Neural cell (in vitro differentiated cells): ENCODE results near the gene OTOL1. TPM values are rescaled to one million over a fixed set of nuclear protein-coding genes. Genes with fewer than 3 reads are reported as not detected.

ENCODE experiments used
- H2AFZ ChIP-seq: fragments of 200-600, 300-800 bp; sonication (generic), shearing (Covaris generic); 2 replicates; pipeline ENCODE4 v1.6.0; 2014; ENCODE audit warnings: low read depth, mild to moderate bottlenecking, antibody characterized with exemption, low read length, moderate library complexity
- H3F3A ChIP-seq: fragments of 200-600 bp; shearing (Covaris generic); 2 replicates; pipeline ENCODE4 v1.6.1; 2016; ENCODE audit warnings: mild to moderate bottlenecking, moderate library complexity, mixed read lengths, antibody characterized with exemption, low read length; ENCODE audit not compliant: insufficient read depth, poor library complexity, severe bottlenecking
- H3K27ac ChIP-seq: fragments of 200-600, 300-800 bp; sonication (generic), shearing (Covaris generic); 2 replicates; pipeline ENCODE4 v1.5.1; 2014; ENCODE audit warnings: mild to moderate bottlenecking, low read length, moderate library complexity
- H3K27me3 ChIP-seq: fragments of 300-800, 200-600 bp; sonication (generic), shearing (Covaris generic); 2 replicates; pipeline ENCODE4 v1.6.0; 2014; ENCODE audit warnings: mild to moderate bottlenecking, low read depth, low read length, moderate library complexity; ENCODE audit not compliant: insufficient read depth
- H3K36me3 ChIP-seq: fragments of 300-800, 200-600 bp; sonication (generic), shearing (Covaris generic); 2 replicates; pipeline ENCODE4 v1.5.1; 2014; ENCODE audit warnings: mild to moderate bottlenecking, antibody characterized with exemption, low read length, moderate library complexity; ENCODE audit not compliant: insufficient read depth
- H3K4me2 ChIP-seq: fragments of 300-800, 200-600 bp; sonication (generic), shearing (Covaris generic); 2 replicates; pipeline ENCODE4 v1.6.0; 2014; ENCODE audit warnings: mild to moderate bottlenecking, low read length
- H3K4me3 ChIP-seq: fragments of 300-800, 200-600 bp; sonication (generic), shearing (Covaris generic); 2 replicates; pipeline ENCODE4 v1.5.1; 2014; ENCODE audit warnings: mild to moderate bottlenecking, low read length, moderate library complexity
- H3K79me2 ChIP-seq: fragments of 200-600 bp; shearing (Covaris generic); replicated peaks from 2 replicates; pipeline ENCODE4 v1.6.0; 2014; ENCODE audit warnings: mild to moderate bottlenecking, low read length, moderate library complexity; ENCODE audit not compliant: insufficient read depth
- H3K9ac ChIP-seq: fragments of 300-800, 200-600 bp; sonication (generic), shearing (Covaris generic); 2 replicates; pipeline ENCODE4 v1.6.1; 2016; ENCODE audit warnings: mild to moderate bottlenecking, low read length, mixed read lengths
- H3K9me2 ChIP-seq: fragments of 200-600 bp; shearing (Covaris generic); 2 replicates; pipeline ENCODE4 v1.6.1; 2016; ENCODE audit warnings: mild to moderate bottlenecking, low read length, mixed read lengths; ENCODE audit not compliant: insufficient read depth
- H3K9me3 ChIP-seq: fragments of 200-600, 300-800 bp; sonication (generic), shearing (Covaris generic); 2 replicates; pipeline ENCODE4 v1.6.1; 2016; ENCODE audit warnings: mild to moderate bottlenecking, mixed run types, low read length, moderate library complexity, mixed read lengths
- H4K20me1 ChIP-seq: fragments of 200-600 bp; shearing (Covaris generic); 2 replicates; pipeline ENCODE4 v1.6.1; 2016; ENCODE audit warnings: mild to moderate bottlenecking, mixed run types; ENCODE audit not compliant: insufficient read depth
- CTCF ChIP-seq: fragments of 450-650 bp; IDR thresholded peaks from 2 replicates; pipeline ENCODE4 v1.5.1; 2014; ENCODE audit warnings: antibody characterized with exemption, mild to moderate bottlenecking, moderate library complexity; ENCODE audit not compliant: poor library complexity, severe bottlenecking
- EP300 ChIP-seq: fragments of 450-650 bp; conservative IDR thresholded peaks from 2 replicates; pipeline ENCODE4 v1.6.1; 2014; ENCODE audit warnings: antibody characterized with exemption, mild to moderate bottlenecking, moderate library complexity; ENCODE audit not compliant: poor library complexity, severe bottlenecking
- EZH2 ChIP-seq: fragments of 200-600, 300-800 bp; shearing (Covaris generic), sonication (generic); IDR thresholded peaks from 2 replicates; pipeline ENCODE4 v1.6.1; 2014; ENCODE audit warnings: antibody characterized with exemption, low read length, borderline replicate concordance, mild to moderate bottlenecking; ENCODE audit not compliant: insufficient read depth, poor library complexity, severe bottlenecking
- MXI1 ChIP-seq: fragments of 450-650 bp; conservative IDR thresholded peaks from 2 replicates; pipeline ENCODE4 v1.6.1; 2014; ENCODE audit warnings: antibody characterized with exemption, mild to moderate bottlenecking; ENCODE audit not compliant: poor library complexity, severe bottlenecking
- POLR2AphosphoS5 ChIP-seq: IDR thresholded peaks from 2 replicates; pipeline ENCODE4 v1.6.1; 2012
- RAD21 ChIP-seq: fragments of 450-650 bp; conservative IDR thresholded peaks from 2 replicates; pipeline ENCODE4 v1.6.1; 2014; ENCODE audit warnings: antibody characterized with exemption, mild to moderate bottlenecking, moderate library complexity
- REST ChIP-seq: IDR thresholded peaks from 2 replicates; pipeline ENCODE4 v1.6.1; 2012; ENCODE audit warnings: borderline replicate concordance
- SMC3 ChIP-seq: fragments of 450-650 bp; conservative IDR thresholded peaks from 2 replicates; pipeline ENCODE4 v1.6.1; 2014; ENCODE audit warnings: antibody characterized with exemption, mild to moderate bottlenecking, moderate library complexity; ENCODE audit not compliant: poor library complexity
- TAF1 ChIP-seq: IDR thresholded peaks from 2 replicates; pipeline ENCODE4 v1.6.1; 2012; ENCODE audit warnings: low read depth
- polyA plus RNA-seq: library from polyadenylated mRNA; depleted of rRNA; stranded (reverse); fragments of >200 nt; gene quantifications from 2 replicates; pipeline ENCODE4 v1.2.3, GENCODE V29; 2014

Gene OTOL1
- polyA plus RNA-seq, 1 donor from 2014 or later: not detected

- H4K20me1 ChIP-seq: no peaks in the 10 kb centered on the region
- H3K9me3 ChIP-seq: no peaks in the 10 kb centered on the region
- H3K36me3 ChIP-seq: no peaks in the 10 kb centered on the region
- no peak overlapping the region for H3K9ac ChIP-seq
- H2AFZ ChIP-seq: no peak overlapping the region
- no peak overlapping the region for H3K4me2 ChIP-seq
- no peak overlapping the region for H3K4me3 ChIP-seq
- H3F3A ChIP-seq: no peaks in the 10 kb centered on the region
- TF ChIP-seq CTCF (no peak), EZH2 (no peak), SMC3 (no peak), REST (no peak), TAF1 (no peak), RAD21 (no peak), POLR2AphosphoS5 (no peak), MXI1 (no peak), EP300 (no peak)
- H3K9me2 ChIP-seq: no peaks in the 10 kb centered on the region
- no peaks in the 10 kb centered on the region for H3K27me3 ChIP-seq
- no peaks in the 10 kb centered on the region for H3K79me2 ChIP-seq
- no peak overlapping the region for H3K27ac ChIP-seq
Measured at GRCh38 chr3:161551697-161552096, 55.1 kb downstream of the OTOL1 start.

- Histone ChIP-seq H2AFZ (no peak overlapping the region), H3K9ac (no peak overlapping the region), H3F3A (no peaks in the 10 kb centered on the region)
Measured at GRCh38 chr3:161552984-161553560, 56.5 kb downstream of the OTOL1 start.

More at GRCh38 chr3:161552984-161553560, 56.5 kb downstream of the OTOL1 start:
- Histone ChIP-seq H3K4me3 (no peak overlapping the region), H3K9me2 (no peaks in the 10 kb centered on the region), H3K36me3 (no peaks in the 10 kb centered on the region), H3K4me2 (no peak overlapping the region), H3K27me3 (no peaks in the 10 kb centered on the region), H3K27ac (no peak overlapping the region), H3K79me2 (no peaks in the 10 kb centered on the region), H4K20me1 (no peaks in the 10 kb centered on the region), H3K9me3 (no peaks in the 10 kb centered on the region)
- no peak for TF ChIP-seq EZH2
- no peak for TF ChIP-seq SMC3

Other genes starting within 250 kb of the OTOL1 start
- 0.64 and 0.71 TPM in 2 replicates for gene SPTSSB, start 125.3 kb upstream of the OTOL1 start, polyA plus RNA-seq